Hippocampal formation (tissue), 2 donors: Measurements from ENCODE around the gene STYXL1.

Experiments used
- DNase-seq, 2 donors: peaks; one replicate each; lab custom pipeline; 2025; lab: John Stamatoyannopoulos, UW

Gene STYXL1

DNA sequence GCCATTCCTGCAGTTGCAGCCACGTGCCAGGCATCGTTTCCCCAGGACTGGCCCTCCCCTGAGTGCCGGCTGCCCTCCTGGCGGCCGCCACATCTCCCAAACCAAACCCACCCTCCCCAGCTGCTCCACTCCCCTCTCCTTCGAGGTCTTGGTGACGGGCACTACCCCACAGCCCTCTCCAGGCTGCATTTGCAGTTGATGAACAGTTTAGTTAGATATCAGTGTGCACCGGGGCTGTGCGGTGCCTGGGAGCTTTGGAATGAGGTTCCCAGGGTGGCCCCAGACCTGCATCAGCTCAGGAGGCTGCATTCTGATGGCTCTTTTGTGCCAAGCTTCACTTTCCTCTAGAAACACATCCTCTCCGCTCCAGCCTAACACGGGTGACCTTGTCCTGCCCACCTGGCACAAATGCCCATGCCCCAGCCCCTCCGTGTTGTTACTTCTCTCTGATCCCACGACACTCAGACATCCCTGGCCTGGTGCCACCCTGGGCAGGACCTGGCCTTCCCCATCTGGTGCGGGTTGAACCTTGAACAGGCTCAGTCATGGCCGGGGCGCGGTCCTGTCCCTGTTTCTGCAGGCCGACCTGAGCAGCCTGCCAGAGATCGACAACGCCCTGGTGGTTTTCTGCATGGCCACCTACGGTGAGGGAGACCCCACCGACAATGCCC, 67.9 kb downstream of the STYXL1 start:
- DNase-seq = no peak

DNA sequence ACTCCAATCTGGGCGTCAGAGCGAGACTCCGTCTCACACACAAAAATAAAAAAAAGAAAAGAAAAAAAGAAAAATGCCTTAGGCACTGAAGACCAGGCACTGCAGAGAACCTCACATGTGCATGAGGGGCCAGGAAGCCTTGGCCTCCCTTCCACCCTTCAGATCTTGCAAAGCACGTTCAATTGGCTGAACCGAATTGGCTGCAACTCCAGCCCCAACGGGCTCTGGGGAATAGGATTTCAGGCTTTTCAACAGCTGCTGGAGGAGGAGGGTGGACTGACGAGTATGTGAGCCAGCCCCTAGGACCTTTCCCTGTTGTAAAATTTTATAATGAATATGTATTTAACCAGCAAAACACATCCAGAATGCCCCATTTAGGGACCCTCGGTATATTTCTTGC, 70.1 kb downstream of the STYXL1 start:
- DNase-seq = no peak

DNA sequence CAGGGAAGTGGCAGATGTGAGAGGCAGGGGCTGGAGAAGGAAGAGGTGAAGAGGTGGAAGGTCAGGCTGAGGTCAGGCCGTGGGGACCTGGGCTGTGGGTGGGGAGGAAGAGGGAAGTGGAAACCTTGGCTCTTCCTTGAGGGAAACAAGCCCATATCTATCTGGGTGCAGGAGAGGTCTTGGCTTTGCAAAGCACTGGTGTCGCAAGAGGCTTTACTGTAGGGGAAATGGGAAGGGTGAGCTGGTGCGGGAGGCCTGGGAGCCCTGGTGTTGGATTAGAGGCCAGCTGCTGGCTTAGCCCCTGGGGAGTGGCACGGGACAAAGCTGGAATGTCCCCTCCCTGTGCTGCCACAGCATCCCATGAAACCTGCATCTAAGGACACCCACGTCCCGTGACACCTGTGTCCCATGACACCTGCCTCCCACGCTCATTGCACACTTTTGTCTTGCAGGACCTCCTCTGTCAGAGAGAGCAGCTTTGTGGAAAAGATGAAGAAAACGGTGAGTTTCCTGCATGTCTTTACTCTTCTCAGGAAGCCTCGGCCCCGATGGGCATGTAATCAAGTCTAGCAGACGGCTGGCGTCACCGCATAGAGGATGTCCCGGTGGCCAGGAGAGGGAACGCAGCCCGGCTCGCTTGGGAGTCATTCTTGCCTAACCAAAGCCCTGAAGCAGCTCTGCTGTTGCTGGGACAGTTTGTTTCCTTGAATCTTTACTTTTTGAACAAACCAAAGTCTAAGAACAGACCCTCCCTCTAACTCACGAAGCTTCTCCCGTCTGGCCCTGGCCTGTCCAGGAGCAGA, 75.6 kb downstream of the STYXL1 start:
- DNase-seq = no peak

DNA sequence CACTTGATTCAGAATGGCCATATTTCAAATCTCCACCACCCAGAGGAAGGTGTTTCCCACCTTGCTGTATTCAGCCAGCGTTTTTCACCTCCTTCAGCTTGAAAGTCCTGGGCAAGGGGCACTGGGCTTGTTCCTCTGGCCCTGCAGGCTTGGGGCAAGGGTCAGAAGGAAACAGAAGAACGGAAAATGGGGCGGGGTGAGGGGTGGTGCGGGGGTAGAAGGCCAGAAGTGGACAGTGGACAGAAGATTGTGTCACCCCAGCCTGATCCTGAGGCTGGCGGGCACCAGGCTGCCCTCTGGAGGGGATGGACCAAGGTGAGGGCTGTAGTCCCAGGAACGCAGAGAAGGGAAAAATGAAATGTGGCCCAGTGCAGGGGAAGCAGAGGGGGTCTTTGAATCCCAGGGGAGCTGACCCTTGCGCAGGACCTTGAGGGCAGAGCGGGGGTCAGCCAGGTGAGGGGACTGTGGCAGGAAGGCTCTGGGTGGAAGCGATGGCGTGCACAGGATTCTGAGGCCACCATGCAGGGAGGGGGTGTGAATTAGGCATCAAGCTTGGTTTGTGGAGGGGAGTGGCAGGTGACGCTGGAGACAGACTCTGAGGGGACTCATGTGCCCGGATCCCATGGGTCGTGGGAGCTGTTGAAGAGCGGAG, 76.4 kb downstream of the STYXL1 start:
- no peak for DNase-seq

DNA sequence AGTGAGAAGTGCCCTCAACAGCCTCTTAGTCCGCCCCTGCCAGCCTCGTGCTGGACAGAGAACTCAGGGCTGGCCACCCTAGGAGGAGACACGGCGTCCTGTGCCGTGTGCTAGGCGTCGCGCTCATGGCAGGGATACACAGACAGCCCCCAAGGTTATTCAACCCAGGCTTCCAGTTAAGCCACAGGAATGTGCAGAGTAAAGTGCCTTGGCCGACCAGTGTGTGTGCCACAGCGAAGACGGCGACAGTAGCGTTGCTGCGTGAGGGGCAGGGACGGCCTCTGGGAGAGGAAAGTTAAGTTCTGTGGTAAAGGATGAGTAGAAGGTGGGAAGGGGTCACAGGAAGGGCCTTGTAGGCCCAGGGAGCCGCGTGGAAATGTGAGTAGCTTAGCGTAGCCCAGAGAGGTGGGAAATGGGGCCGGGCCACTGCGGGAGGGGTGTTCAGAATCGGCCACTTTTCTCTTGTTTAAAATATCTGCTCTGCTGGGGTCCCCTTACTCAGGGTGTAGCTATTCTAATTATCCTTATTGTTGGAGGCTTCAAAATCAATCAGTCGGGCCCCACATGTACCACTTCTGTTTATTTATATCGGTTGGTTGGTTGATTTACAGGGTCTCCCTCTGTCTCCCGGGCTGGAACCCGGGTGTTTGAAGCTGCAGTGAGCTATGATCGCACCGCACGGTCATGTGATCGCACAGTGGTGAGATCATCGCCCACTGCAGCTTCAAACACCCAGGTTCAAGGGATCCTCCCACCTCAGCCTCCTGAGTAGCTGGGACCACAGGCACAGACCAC, 77.9 kb downstream of the STYXL1 start:
- DNase-seq = no peak

DNA sequence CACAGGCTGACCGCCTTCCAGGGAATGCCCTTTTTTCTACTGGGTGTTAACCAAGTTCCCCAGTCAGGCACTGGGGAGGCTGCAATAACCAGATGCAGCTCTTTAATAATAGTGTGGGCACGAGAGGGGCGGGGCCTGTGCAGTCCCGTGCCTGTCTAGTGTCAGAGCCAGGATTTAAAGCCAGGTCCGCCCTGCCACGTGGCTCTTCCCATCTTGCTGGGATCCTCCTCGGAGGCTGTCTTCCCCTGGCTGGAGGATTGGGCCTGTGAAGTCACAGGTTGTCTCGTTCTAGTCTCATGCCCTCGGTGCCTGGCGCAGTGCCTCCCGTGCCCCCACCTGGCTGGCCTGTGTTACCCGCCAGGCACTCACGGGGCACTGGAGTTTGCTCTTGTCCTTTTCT, 78.6 kb downstream of the STYXL1 start:
- DNase-seq = no peak

DNA sequence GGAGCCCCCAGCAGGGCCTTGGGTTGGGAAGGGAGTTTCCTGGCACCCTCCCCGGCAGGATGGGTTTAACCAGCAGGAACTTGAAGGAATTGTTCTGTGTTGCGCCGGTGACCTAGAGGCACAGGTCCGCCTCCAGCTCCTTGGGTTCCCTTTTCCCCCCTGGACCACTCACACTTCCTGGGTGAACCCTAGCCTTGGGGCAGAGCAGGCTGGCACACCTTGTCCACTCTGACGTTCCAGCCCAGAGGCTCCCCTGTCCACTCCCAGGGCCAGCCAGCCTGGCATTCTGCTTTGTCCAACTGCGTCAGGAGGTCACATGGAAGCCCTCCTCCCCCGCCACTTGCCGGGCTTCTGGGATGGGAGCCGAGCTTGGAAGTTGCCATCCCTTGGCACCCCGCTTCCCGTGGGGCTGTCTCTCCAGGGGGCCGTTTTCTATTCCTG, 79.2 kb downstream of the STYXL1 start:
- DNase-seq = peak; percentile 30 to 42

DNA sequence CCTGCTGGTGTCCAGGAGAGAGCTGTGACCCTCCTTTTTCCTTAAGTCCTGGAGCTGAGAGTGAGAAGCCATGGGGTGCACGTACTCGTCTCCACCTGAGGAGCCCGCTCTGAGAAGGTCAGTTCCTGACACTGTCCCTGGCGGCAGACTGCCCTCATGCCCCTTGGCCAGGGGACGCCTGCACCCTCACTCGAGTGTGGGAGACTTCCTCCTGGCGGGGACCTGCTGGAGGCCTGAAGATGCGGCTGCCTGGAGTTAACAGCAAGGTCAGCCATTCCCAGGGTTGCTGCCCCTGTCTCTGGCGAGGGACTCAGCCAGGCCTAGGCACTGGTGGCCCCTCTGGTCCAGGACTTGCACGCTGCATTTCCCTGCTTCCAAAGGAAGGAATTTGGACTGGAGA, 79.8 kb downstream of the STYXL1 start:
- DNase-seq = no peak

DNA sequence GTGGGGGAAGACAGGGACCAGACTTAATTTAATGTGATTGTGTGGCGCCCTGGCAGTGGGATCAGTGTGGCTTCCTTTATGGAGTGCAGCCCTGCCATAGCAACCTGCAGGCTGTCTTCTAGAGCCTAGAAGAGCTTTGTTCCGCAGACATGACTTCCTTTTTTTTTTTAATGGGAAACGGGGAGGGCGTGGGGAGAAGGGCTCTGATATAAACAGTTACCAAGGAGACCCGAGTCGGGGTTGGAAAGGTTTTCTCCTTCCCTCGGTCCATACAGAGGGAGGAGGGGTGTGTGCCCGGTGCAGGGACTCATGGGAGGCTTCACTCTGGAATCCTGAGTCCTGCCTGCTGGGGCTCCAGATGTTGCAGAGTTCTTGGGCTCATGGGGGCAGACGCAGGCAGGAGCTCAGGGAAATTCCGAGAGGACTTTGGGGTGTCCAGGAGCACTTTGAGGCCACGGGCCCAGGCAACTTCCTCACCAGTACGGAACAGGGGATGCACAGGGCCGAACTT, 80.3 kb downstream of the STYXL1 start:
- DNase-seq = peak in 1 of 2 donors; percentile 20

DNA sequence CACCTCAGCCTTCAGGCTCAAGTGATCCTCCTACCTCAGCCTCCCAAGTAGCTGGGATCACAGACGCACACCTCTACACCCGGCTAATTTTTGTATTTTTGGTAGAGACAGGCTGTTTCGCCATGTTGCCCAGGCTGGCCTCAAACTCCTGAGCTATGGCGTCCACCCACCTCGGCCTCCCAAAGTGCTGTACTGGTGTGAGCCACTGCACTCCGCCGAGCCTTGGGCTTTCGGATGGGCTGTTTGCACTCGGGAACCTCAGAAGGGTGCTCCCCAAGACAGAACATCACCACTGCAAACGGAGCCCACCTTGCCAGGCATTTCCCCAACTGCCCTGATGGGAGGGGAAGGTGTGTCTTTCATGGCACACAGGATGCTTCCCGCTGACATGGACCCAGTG, 80.7 kb downstream of the STYXL1 start:
- DNase-seq = no peak

DNA sequence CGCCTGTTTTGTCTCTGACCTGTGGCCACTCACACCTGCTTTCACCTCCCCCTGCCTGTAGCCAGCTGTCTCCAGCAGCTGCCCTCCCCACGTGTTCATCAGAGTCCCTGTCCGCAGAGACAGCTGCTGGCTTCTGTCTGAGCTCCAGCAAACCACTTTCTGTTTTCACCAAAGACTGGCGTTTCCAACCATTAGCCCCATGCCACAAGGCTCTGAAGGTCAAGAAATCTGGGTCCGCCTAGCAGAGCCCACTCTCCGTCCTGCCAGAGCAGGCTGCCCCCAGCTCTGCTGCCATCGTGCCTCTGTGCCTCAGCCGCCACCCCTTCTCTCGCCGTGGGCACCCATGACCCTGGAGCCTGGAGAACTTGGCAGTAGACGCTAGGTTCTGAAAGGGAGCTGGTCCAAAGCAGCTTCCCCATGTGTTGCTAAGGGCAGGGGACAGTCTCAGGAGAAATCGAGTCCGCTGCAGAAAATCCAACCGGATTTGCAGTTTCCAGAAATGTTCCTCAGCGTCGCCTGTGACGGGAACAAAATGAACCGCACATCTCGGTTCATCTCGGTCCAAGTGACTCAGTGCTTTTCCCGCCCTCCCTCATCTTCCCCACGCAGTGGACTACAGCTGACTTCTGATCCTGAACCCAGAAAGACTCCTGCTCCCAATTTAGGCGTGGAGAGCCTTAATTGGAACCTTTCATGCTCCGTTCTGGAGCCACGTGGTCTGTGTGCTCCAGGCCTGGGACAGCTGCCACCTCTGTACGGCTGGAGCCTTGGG, 81.4 kb downstream of the STYXL1 start:
- DNase-seq = peak in 1 of 2 donors; percentile 66

DNA sequence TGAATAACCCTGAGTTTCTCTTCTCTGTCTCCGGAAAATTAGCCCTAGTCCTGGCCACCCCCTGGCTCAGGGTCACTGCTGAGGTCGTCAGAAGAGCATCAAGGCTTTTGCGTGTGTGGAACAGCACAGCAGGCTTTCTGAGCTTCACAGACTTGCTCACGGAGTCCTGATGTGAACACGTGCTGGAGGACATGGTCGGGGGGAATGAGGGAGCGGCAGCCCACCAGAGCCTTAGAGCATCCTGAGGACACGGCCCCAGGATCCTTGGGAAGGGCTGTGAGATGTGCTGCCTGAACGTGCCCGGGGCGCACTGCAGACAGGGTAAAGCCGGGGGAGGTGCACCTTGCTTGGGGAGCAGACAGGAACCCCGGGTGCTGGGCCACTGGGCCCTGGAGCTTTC, 82.2 kb downstream of the STYXL1 start:
- DNase-seq = no peak

DNA sequence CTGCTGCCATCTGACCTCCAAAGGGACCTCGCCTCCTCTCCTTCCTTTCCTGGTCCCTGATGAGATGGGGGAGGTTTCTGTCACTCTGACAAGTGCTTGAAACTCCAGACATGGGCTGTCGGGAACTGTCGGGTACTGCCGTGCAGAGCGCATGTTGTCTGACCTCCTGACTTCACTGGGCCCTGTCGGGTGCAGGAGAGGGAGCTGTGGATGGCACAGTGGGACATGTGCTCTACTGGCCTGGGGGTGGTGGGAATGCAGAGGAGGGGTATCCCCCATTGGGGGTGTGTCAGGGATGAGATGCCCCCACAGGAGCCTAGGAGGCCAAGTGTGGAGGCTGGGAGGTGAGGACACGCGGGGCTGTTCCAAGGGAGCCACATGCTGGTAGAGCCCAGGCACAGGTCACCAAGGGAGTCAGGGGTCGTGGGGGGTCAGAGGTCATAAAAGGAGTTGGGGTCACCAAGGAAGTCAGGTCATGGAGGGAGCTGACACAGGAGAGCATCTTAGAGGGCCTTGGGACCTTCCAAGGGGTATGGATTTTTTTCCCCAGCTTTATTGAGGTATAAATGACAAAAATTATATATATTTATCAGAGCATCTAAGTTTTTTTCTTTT, 84.3 kb downstream of the STYXL1 start:
- DNase-seq = no peak

DNA sequence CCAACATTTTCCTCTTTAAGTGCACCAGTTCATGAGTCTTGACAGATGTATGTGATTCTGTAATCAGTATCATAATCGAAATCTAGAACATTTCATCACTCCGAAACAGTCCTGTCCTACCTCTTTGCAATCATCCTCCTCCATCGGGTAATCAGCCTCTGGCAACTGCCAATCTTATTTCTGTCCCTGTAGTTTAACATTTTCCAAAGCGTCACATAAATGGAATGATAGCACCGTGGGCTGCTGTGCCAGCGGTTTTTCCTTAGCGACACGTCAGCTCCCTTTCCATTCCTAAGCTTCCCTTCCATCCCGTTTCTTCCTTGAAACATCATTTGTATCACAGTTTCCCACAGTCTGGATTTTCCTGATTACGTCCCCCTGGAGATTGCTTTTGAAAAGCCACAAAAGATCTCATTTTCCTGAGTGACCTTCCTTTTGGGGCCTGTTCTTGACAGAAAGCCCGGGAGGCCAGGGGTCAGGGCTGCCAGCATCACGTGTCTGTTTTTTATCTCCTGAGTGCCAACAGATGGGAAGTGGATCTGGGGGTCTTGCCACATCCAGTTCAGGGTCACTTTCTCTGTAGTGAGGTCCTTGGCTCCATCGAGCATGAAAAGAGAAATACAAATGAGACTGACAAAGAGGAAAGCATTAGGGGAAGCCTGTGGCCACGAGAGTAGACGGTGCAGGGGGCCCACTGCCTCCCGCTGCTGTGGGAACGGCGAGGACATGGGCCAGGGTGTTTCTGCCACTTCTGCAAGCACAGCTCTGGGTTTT, 85.0 kb downstream of the STYXL1 start:
- DNase-seq = no peak

DNA sequence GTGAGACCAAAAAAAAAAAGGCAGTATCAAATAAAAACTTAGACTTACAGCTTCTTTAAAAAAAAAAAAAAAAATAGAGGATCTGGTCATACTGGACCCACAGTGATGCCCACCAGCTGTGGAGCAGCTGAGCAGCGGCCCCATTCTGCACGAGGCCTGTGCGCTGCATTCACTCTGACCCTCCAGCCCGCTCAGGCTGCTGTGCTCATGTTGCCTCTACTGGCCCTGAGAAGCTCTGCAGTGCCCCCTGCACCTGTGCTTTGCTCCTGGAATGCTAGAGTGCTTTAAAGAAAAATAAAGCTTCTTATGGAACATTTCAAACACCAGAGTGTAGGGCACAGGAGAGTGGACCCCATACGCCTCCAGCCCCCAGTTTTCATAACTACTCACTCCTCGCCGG, 86.6 kb downstream of the STYXL1 start:
- no peak for DNase-seq

DNA sequence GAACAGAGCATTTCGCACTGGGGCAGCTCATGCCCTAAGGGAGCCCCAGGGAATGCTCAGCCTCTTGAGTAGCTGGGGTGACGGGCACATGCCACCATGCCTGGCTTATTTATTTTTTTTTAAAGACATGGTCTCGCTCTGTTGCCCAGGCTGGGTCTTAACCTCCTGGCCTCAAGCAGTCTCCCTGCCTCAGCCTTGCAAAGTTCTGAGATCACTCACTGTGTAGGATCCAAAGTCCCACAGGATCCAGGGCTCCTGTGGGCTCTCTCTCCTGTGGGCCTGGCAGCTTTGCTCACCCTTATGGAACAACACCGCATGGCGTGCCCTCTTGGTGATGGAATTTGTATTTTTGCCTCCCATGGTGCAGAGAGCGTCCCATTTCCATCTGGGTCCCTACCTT, 87.4 kb downstream of the STYXL1 start:
- DNase-seq = no peak

DNA sequence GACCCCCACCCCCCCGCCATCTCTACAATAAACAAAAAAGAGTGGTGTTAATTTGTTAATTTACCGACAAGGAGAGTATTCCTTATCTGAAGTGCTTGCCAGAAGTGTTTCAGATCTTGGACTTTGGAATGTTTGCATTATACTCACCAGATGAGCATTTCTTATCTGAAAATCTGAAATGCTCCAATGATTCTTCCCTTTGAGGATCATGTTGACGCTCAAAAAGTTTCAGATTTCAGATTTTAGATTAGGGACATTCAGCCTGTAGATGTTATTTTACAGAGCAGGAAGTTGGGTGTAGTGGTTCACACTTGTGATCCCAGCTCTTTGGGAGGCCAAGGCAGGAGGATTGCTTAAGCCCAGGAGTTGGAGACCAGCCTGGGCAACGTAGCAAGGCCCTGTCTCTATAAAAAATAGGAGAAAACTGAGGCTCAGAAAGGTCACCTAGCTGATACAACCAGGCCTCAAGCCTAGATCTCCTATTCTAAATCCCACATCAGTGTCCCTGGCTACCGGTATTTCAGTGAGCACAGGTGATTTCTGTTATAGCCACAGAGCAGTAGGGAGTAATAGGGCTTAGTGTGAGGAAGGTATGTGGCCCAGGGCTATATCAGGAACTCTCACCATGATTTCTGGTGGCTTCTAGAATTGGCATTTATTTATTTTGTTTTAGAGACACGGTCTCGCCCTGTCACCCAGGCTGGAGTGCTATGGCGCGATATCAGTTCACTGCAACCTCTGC, 88.8 kb downstream of the STYXL1 start:
- no peak for DNase-seq

DNA sequence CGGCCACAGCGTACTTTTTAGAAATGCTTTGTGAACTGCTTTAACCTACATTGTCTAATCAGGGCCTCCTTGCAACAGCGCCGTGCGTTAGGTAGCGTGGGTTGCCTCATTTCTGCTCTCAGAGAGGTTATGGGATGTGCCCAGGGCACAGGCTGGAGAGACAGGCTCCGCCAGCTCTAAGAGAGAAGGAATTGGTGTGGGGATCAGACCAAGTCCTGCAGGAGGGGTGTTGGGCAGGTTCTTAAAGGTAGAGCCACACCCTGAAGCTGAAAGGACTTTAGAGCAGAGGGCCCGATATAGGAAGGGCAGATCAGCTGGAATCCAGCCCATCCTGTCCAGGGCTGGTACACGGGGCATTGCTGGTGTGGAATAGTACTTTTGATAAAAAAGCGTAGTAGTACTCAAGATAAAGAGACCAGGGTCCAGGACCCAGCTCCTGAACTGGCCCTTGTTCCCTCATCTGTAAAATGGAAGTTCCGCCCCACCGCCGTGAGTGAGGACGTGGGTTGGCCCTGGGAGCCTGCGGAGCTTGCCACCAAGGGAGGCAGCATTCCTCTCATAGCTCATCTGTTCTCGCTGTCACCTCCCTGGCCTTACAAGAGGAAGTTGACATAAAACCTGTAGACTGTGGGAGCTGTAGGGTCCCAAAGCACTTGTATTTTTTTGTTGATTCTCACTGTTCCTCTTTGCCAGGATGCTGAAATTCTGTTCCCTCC, 90.6 kb downstream of the STYXL1 start:
- DNase-seq = no peak
